ENCODE measurements around the gene NFATC2.
"Not testable (repeated sequence)": the region's sequence is repeated elsewhere in the genome, so short reads cannot be mapped to it uniquely, and the experiment has no call there.

- not testable (repeated sequence) for TF ChIP-seq CTCF (IDR thresholded peaks at IDR 0.05; ENCODE audit: low read depth, low read length); EZH2phosphoT487 (IDR thresholded peaks at IDR 0.05; ENCODE audit: low read depth)
Observed at GRCh38 chr20:51540074-51540473, 2.4 kb downstream of the NFATC2 start.

Measured in OCI-LY3 (cell line).